Measurements from ENCODE around the gene RAB40C. TPM values are rescaled to one million over a fixed set of nuclear protein-coding genes. Genes with fewer than 3 reads are reported as not detected.

Gene RAB40C, protein sequence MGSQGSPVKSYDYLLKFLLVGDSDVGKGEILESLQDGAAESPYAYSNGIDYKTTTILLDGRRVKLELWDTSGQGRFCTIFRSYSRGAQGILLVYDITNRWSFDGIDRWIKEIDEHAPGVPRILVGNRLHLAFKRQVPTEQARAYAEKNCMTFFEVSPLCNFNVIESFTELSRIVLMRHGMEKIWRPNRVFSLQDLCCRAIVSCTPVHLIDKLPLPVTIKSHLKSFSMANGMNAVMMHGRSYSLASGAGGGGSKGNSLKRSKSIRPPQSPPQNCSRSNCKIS
- total RNA-seq (2022; extraction: Qiagen RNA extraction) = 10.2 to 18.4 TPM (median 18.1 TPM) in 5 replicates

DNA sequence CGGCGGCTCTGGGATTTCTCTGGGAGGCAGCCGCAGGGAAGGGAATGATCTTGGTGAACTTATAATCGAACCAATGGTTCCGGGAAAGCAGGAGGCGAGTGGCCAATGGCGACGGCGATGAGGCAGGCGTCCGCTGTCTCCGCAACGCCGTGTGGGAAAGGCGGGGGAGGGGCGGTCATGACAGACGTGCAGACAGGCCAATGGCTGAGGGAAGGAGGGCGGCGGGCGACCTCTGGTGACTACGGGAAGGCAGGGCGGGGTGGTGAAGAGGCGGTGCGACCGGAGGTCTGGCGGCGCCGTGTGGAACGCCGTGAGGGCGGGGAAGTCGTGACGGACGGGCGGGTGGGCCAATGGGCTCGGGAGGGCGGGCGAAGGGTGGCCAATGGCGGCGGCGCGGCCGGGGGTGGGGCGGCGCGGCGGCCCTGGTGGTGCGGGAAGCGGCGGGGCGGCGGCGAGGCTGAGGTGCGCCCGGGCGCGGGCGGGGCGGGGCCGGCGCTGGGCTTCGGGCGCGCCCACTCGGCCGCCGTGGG lies at the start of gene RAB40C:
TSS of gene RAB40C (plus strand) at position 409 of the 530 bp plus-strand sequence. CDS start 226 bp downstream, outside the sequence.

DNA sequence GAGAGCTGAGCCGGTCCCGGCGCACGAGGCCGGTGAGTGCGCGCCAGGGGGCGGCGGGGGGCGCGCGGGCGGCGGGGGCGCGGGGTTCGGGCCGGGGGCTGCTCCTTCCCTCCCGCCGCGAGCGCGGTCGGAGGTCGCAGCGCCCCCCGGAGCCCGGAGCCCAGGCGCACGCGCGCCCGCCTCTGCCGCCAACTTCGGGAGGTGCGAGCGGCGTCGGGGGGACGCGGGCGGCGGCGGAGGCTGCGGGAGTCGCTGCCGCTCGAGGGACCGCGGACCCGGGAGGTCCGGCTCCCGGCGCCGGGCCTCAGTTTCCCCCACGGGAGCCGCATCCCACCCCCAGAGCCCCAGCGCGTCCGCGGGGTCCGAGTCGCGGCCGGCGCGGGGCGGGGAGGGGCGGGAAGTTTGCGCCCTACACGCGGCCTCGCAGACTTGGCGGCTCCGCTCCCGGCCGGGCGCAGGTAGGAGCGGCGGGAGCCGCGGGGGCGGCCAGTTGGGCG lies 29.6 kb upstream of the RAB40C start, which contains the start of gene PRR35:
TSS of gene PRR35 (plus strand) at position 191 of the 497 bp plus-strand sequence. CDS start 2,901 bp downstream, outside the sequence.

DNA sequence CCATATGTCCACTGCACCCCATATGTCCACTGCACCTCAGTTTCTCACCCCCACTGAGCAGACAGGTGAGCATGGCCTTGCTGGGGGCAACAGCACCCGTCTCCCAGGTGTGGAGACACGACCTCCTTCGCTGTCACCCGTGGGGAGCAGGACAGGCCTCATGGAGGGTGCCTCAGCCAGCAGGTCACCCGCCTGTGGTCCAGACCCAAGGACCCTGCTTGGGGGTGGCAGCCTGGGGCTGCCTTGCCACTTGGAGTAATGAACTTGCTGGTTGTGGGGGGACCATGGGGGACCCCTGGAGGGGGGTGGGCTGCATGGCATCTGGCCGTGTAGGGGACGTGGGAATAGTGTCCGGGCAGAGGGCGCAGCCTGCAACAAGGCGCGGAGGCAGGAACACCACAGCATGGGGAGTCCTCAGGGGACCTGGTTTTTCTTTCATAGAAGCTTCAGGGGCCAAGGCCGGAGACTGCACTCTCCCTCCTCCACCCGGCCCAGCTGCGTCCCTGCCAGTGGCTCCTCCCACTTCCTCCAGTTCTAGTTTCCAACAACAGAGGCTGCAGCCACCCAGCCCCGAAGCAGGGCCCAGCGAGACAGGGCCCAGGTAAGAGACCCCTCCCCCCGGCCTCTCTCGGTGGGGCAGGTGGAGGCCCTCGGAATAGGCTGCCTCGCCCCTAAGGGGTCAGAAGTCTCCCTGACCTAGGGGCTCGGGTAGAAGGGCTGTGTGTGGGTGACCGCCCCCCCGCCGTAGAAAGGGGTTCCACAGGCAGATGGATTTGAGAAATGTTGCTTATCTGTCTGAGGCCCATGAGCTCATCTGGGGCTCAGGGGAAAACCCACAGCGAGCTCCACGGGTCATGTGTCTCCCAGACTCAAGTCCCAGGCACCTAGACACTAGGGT lies 23.1 kb upstream of the RAB40C start, which contains the start of gene NHLRC4:
TSS of gene NHLRC4 (plus strand) at position 531 of the 898 bp plus-strand sequence. CDS start 1,043 bp downstream, outside the sequence.

DNA sequence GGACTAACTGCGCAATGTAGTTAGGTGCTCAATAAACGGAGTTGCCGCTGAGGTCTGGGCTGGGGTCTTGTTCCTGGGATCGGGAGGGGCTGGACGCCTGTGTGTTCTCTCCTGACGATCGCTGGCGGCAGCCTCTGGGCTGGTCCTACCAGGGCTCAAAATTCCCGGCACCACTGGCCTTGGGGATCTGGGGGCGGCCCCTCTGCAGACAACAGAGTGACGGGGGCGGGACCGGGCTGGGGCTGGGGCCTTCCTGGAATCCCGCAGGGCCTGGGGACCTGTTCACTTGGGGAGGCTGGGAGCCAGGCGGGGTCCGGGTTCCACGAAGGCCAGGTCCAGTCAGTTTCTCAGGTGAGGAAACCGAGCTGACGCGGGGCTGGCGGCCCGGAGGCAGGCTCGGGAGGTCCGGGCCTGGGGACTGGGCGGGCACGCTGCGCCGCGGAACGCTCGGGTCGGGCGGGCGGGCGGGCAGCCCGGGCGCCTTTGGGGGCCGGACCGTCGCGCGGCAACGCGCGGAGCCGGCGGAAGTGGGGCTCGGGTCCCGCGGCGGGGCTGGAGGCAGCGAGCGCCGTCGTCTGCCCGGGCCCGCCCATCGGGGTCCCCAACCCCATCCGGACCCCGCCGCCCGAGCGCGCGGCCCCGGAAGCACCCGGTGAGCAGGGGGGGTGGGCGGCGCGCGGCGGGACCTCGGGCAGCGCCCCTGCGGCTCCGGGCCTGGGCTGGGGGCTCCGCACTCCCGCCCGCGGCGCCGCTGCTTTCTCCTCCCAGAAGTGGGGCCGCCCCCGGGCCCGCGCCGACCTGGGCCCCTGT lies 20.2 kb upstream of the RAB40C start, which contains the start of gene PIGQ:
TSS of gene PIGQ (plus strand) at position 524 of the 810 bp plus-strand sequence. CDS start 4,107 bp downstream, outside the sequence.

DNA sequence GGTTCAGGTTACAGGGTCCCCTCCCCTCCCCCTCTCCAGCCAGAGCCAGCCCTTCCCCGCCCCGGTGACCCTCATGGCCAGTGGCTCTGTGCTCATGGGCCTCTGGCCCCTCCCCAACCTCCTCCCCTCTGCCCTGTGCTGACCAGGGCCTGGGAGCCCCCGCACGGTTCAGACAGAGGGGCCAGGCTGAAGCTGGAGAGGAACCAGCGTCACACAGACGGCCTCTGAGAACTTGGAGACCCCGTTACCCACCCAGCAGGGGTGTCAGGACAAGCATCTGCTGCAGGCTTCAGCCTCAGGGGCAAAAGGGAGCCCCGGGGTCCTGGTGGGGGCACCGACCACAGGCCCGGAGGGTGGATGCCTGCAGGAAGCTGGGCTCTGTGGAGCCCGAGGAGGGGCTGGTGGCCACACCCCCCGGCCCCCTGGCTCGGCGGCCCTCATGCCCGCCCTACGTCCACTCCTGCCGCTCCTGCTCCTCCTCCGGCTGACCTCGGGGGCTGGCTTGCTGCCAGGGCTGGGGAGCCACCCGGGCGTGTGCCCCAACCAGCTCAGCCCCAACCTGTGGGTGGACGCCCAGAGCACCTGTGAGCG lies 41.0 kb downstream of the RAB40C start, which contains the start of gene WFIKKN1:
TSS of gene WFIKKN1 (plus strand) at position 171 of the 591 bp plus-strand sequence. CDS start at position 440, 269 bp downstream.

DNA sequence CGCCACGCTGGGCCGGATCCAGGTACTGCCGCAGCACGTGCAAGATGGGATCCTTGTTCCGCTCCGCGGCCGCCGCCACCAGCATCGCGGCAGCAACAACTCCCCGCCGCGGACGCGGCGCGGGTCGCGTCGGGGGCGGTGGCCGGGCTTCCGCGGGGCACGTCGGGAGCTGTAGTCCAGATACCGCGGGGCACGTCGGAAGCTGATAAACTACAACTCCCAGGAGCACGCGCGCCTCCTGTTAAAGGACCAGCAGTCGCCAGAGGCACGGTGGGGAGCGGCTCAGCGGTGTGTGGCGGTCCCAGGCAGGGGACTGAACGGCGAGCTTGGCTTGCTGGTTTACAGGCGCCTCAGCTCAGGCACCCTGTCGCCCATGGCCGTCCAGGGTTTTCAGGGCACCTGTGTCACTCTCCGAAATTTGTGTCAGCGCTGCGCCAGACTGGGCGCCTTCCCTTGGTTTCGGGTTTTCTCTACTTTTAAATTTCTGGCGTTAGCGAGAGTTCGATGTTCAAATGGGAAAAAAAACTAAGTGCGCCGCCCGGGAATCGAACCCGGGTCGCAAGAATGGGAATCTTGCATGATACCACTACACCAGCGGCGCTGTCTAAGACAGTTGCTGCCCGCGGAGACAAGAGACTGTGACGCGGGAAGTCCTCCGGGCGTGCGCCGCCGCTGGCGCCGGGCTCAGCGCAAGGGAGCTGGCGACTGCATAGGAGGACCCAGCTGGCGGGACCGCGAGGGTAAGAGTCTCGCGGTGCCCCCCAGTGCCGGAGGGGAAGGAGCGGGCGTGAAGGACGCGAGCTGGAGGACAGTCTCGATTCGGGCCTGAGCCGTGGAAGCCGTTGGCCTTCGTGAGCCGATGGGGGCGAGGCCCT lies 46.6 kb downstream of the RAB40C start, which contains the start of gene METTL26:
TSS of gene METTL26 (minus strand) at position 100 of the 875 bp plus-strand sequence. CDS start at position 85, 15 bp downstream.

DNA sequence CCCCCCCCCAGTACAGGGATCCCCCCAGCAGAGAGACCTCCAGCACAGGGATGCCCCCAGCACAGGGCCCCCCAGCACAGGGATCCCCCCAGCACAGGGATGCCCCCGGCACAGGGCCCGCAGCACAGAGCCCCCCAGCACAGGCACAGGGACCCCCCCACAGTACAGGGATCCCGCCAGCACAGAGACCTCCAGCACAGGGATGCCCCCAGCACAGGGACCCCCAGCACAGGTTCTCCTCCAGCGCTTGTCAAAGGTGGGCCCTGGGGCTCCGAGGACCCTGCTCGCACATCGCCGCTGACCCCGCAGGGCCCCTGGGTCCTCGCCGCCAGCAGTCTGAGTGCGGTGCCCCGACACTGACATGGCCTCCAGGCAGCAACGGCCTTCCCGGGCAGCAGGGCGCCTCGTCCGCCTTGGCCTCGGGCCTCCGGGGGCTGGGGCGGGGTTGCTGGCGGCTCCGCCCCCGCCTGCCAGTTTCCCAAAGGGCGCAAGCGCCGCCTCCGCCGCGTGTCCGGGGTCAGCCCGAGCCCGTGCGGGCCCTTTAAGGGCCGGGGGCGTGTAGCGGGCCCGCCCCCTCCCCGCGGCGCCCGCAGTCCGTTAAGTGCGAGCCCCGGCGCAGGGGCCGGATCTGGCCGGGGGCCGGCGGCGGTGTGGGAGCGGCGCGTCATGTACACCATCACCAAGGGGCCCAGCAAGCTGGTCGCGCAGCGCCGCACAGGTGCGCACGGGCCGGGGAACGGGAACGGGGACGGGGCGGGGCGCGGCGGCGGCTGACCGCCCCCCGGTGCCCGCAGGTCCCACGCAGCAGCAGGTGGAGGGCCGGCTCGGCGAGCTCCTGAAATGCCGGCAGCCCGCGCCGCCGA lies 51.7 kb downstream of the RAB40C start, which contains the start of gene MCRIP2:
TSS of gene MCRIP2 (plus strand) at position 503 of the 863 bp plus-strand sequence. CDS start at position 667, 164 bp downstream.

DNA sequence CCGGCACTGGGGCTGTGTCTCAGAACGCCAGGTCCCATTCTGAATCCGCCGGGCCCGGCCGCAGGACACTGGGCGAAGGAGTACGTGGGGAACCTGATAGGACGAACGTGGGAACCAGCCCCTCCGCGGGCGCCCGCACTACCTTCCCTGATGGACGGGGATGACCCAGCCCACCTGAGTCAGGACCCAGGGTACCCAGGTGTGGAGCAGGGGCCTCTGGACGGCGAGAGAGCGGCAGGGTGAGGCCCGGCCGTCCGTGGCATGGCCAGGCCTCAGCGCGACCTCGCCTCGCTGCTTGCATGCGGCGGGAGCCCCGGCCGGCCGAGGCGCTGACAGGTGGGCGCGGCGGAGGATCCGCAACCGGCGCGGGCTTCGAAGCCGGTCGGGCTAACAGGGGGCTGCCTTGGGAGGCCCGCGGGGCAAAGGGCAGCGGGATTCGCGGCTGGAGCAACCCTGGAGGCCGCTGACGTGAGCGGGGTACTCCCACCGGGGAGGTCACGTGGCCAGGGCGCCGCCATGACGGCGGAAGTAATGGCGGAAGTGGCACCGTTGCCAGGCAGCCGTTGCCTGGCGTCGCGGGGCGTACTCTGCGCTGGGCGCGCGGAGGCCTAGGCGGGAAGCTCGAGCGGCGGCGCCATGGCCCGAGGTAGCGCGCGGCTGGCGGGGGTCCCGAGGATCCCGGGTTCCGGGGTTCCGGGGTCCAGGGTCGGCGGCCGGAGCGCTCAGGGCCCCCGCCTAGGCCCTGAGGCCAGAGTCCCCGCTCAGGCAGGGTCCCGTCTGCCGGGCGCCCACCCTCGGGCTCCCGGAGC lies 59.1 kb downstream of the RAB40C start, which contains the start of gene WDR90:
TSS of gene WDR90 (plus strand) at position 585 of the 809 bp plus-strand sequence. CDS start at position 637, 52 bp downstream.

DNA sequence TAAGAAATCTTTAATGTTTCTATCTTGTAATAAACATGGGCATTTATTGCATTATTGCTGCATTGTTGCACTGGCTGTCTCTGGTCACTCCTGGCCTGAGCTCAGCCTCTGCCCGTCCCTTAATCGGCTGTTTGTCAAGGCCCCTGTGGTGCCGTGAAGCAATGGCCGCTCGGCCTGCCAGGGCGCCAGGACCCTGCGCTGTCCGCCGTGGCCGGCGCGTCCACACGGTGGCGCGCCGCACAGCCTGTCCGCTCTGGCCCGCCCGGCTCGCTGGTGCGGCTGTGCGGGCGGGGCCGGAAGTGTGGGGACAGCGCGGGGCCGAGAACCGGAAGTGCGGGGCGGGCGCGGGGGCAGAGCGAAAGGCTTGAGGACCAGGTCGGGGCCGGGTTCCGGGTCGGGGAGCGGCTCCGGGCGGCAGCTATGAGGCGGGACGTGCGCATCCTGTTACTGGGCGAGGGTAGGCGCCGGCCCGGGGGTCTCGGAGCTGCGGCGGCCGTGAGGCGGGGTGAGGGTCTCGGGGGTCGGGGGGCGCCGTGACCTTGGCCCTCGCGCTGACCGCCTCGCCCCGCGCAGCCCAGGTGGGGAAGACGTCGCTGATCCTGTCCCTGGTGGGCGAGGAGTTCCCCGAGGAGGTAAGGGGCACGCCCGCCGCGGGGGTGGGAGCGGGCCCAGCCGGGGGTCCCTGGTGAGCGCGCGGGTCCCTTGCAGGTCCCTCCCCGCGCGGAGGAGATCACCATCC lies 78.1 kb downstream of the RAB40C start, which contains the start of gene RHOT2:
TSS of gene RHOT2 (plus strand) at position 353 of the 739 bp plus-strand sequence. CDS start at position 421, 68 bp downstream.

DNA sequence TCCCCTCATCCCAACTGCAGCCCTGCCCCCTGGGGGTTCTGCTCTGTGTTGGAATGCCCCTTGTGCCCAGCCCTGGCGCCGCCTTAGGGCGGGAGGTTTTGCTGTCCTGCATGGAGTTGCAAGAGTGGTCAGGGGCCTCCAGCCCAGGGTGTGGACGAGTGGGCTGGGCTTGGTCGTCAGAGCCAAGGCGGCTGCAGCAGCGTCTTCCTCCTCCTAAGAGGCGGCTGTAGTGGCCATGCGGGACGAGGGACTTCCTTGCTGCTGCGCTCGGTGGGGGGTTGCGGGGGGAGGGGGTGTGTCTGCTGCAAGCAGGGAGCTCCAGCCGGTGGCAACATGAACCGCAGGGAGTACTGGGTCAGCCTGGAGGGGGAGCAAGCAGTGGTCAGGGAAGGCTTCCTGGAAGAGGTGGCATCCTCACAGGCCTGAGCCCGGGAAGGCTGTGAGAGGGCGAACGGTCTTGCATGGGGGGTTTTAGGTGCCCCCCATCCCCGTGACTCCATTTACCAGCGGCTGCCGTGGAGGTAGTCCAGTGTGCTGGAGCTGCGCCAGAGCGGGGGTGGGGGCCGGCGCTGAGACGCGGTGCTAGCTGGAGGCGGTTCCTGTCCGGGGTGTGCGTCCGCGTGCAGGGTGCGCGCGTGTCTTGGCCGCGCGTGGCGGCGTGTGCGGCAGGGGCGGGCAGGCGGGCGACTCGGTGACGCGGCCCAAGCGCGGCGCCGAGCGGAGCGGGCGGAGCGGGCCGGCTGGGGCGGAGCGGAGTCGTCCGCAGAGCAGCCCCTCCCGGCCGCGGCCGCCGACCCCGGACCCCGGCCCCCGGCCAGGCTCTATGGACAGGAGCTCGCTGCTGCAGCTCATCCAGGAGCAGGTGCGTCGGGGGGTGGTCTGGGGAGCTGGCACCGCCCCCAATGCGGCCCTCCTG lies 85.4 kb downstream of the RAB40C start, which contains the start of gene RHBDL1:
TSS of gene RHBDL1 (plus strand) at position 704 of the 916 bp plus-strand sequence. CDS start at position 824, 120 bp downstream.

Other genes with a start within 250 kb of the RAB40C start
- 25.9 to 34.1 TPM (median 33.5 TPM) in 5 replicates for gene AXIN1, start 237.3 kb upstream of the RAB40C start, total RNA-seq (2022; extraction: Qiagen RNA extraction)
- 123 to 138 TPM (median 131 TPM) in 5 replicates for gene MRPL28, start 219.5 kb upstream of the RAB40C start, total RNA-seq (2022; extraction: Qiagen RNA extraction)
- 24.8 to 39.9 TPM (median 34.7 TPM) in 5 replicates for gene PGAP6, start 208.1 kb upstream of the RAB40C start, total RNA-seq (2022; extraction: Qiagen RNA extraction)
- 275 to 460 TPM (median 445 TPM) in 5 replicates for gene NME4, start 192.9 kb upstream of the RAB40C start, total RNA-seq (2022; extraction: Qiagen RNA extraction)
- gene DECR2, start 188.2 kb upstream of the RAB40C start, total RNA-seq (2022; extraction: Qiagen RNA extraction) = 21.2 to 29.7 TPM (median 26.3 TPM) in 5 replicates
- gene RAB11FIP3, start 164.4 kb upstream of the RAB40C start, total RNA-seq (2022; extraction: Qiagen RNA extraction) = 23.1 to 33.6 TPM (median 29.8 TPM) in 5 replicates
- gene CAPN15, start 62.4 kb upstream of the RAB40C start, total RNA-seq (2022; extraction: Qiagen RNA extraction) = 34.5 to 76.4 TPM (median 71.6 TPM) in 5 replicates
- gene PRR35, start 29.7 kb upstream of the RAB40C start, total RNA-seq (2022; extraction: Qiagen RNA extraction) = 0.11 to 0.19 TPM (median 0.15 TPM) in 5 replicates
- gene NHLRC4, start 23.1 kb upstream of the RAB40C start, total RNA-seq (2022; extraction: Qiagen RNA extraction) = 0.14 to 0.26 TPM (median 0.21 TPM) in 5 replicates
- 24.2 to 41.4 TPM (median 35.5 TPM) in 5 replicates for gene PIGQ, start 20.1 kb upstream of the RAB40C start, total RNA-seq (2022; extraction: Qiagen RNA extraction)
- 0.07 to 0.25 TPM (median 0.18 TPM) in 5 replicates for gene WFIKKN1, start 40.9 kb downstream of the RAB40C start, total RNA-seq (2022; extraction: Qiagen RNA extraction)
- 83.7 to 131 TPM (median 124 TPM) in 5 replicates for gene METTL26, start 46.2 kb downstream of the RAB40C start, total RNA-seq (2022; extraction: Qiagen RNA extraction)
- gene MCRIP2, start 51.8 kb downstream of the RAB40C start, total RNA-seq (2022; extraction: Qiagen RNA extraction) = 16.4 to 33.0 TPM (median 29.6 TPM) in 5 replicates
- gene WDR90, start 59.3 kb downstream of the RAB40C start, total RNA-seq (2022; extraction: Qiagen RNA extraction) = 11.8 to 23.4 TPM (median 22.3 TPM) in 5 replicates
- 48.3 to 98.6 TPM (median 83.1 TPM) in 5 replicates for gene RHOT2, start 78.1 kb downstream of the RAB40C start, total RNA-seq (2022; extraction: Qiagen RNA extraction)
- gene RHBDL1, start 85.6 kb downstream of the RAB40C start, total RNA-seq (2022; extraction: Qiagen RNA extraction) = 0.26 to 1.6 TPM (median 1.2 TPM) in 5 replicates
- gene STUB1, start 90.3 kb downstream of the RAB40C start, total RNA-seq (2022; extraction: Qiagen RNA extraction) = 84.0 to 122 TPM (median 114 TPM) in 5 replicates
- gene JMJD8, start 94.3 kb downstream of the RAB40C start, total RNA-seq (2022; extraction: Qiagen RNA extraction) = 63.2 to 85.2 TPM (median 82.5 TPM) in 5 replicates
- gene WDR24, start 100.3 kb downstream of the RAB40C start, total RNA-seq (2022; extraction: Qiagen RNA extraction) = 3.7 to 6.8 TPM (median 5.6 TPM) in 5 replicates
- gene FBXL16, start 115.7 kb downstream of the RAB40C start, total RNA-seq (2022; extraction: Qiagen RNA extraction) = 8.5 to 16.2 TPM (median 15.7 TPM) in 5 replicates
- gene METRN, start 125.1 kb downstream of the RAB40C start, total RNA-seq (2022; extraction: Qiagen RNA extraction) = 88.0 to 175 TPM (median 171 TPM) in 5 replicates
- gene ANTKMT, start 131.1 kb downstream of the RAB40C start, total RNA-seq (2022; extraction: Qiagen RNA extraction) = 31.1 to 53.1 TPM (median 45.4 TPM) in 5 replicates
- 2.9 to 6.2 TPM (median 4.9 TPM) in 5 replicates for gene CCDC78, start 136.4 kb downstream of the RAB40C start, total RNA-seq (2022; extraction: Qiagen RNA extraction)
- gene HAGHL, start 137.0 kb downstream of the RAB40C start, total RNA-seq (2022; extraction: Qiagen RNA extraction) = 15.8 to 17.8 TPM (median 16.5 TPM) in 5 replicates
- gene CIAO3, start 150.9 kb downstream of the RAB40C start, total RNA-seq (2022; extraction: Qiagen RNA extraction) = 21.1 to 29.7 TPM (median 29.0 TPM) in 5 replicates
- 2.2 to 4.3 TPM (median 2.8 TPM) in 5 replicates for gene MSLN, start 170.7 kb downstream of the RAB40C start, total RNA-seq (2022; extraction: Qiagen RNA extraction)
- 32.4 to 56.2 TPM (median 53.1 TPM) in 5 replicates for gene RPUSD1, start 198.3 kb downstream of the RAB40C start, total RNA-seq (2022; extraction: Qiagen RNA extraction)
- 12.2 to 27.2 TPM (median 21.9 TPM) in 5 replicates for gene CHTF18, start 198.6 kb downstream of the RAB40C start, total RNA-seq (2022; extraction: Qiagen RNA extraction)
- gene GNG13, start 210.7 kb downstream of the RAB40C start, total RNA-seq (2022; extraction: Qiagen RNA extraction) = not detected in 5 replicates